ENCODE measurements around the gene TIGD6. TPM values are rescaled to one million over a fixed set of nuclear protein-coding genes. Genes with fewer than 3 reads are reported as not detected.
A peak's percentile ranks its signal among the peaks of the same experiment; 100 is the strongest.

TIGD6 gene
- total RNA-seq, 2 donors from 2014 or later, result 4.7 to 11.7 TPM

DNA sequence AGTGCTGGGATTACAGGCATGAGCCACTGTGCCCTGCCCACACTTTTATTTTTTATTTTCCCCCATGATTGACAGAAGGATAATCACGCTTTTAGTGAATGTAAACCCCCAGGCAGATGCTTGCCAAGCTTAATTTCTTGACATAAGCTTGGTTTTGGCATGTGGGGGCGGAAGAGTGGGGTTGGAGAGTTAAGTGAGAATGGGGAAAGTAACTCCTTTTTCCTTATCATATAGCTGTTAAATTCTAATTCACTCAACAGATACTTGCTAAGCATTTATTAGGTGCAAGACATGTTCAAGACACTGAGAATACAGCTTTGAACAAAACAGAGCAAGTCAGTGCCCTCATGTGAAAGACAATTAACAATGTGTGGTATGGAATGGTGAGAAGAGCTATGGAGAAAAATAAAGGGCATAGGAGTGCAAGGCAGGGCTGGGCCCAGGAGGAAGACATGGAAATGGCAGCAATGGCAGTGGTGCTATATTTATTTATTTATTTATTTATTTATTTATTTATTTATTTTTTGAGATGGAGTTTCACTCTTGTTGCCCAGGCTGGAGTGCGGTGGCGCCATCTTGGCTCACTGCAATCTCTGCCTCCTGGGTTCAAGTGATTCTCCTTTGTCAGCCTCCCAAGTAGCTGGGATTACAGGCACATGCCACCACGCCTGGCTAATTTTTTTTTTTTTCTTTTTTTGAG lies 37.7 kb downstream of the TIGD6 start:
- 89% methylated on average over 5 of the region's 5 CpGs for WGBS
- TF ChIP-seq, protein P1, sequence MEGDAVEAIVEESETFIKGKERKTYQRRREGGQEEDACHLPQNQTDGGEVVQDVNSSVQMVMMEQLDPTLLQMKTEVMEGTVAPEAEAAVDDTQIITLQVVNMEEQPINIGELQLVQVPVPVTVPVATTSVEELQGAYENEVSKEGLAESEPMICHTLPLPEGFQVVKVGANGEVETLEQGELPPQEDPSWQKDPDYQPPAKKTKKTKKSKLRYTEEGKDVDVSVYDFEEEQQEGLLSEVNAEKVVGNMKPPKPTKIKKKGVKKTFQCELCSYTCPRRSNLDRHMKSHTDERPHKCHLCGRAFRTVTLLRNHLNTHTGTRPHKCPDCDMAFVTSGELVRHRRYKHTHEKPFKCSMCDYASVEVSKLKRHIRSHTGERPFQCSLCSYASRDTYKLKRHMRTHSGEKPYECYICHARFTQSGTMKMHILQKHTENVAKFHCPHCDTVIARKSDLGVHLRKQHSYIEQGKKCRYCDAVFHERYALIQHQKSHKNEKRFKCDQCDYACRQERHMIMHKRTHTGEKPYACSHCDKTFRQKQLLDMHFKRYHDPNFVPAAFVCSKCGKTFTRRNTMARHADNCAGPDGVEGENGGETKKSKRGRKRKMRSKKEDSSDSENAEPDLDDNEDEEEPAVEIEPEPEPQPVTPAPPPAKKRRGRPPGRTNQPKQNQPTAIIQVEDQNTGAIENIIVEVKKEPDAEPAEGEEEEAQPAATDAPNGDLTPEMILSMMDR (IDR thresholded peaks at IDR 0.05), result no peak
- TF ChIP-seq POLR2AphosphoS5 (IDR thresholded peaks at IDR 0.05) (no peak), POLR2A (IDR thresholded peaks at IDR 0.05) (no peak)

DNA sequence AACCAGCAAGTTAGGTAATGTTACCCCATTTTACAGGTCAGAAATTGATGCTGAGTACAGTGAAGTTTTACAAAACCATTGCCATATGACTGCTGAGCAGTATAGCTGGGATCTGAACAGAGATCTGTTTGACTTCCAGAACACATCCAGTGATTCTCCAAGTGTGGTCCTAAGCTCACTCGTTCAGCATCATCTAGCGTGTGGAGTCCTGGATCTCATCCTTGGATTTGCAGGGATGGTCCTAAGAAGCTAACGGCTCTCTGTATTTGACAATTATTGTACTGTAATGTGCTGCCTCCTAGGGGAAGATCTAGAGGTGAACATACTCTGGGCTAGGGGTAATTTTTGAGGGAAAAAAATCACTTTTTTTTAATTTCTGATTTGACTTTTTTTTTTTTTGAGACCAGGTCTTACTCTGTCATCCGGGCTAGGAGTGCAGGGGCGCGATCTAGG lies 38.5 kb downstream of the TIGD6 start:
- no peaks in the 10 kb centered on the region for H3K27me3 ChIP-seq (replicated peaks; ENCODE audit: insufficient read depth)
- no peak for DNase-seq (ENCODE audit: low spot score)
- 50% methylated on average over 6 of the region's 6 CpGs for WGBS
- no peak overlapping the region for H3K27ac ChIP-seq
- no peaks in the 10 kb centered on the region for H3K4me1 ChIP-seq (replicated peaks)
- no peaks in the 10 kb centered on the region for H3K36me3 ChIP-seq
- intact Hi-C loops (cut with DNase I), result loop anchor here (2.0 to 5.0 kb wide), 4 partner anchors 110 to 325 kb away; no protein-coding TSS in a partner anchor
- H3K9me3 ChIP-seq, result no peaks in the 10 kb centered on the region
- no peak overlapping the region for H3K4me3 ChIP-seq
- TF ChIP-seq POLR2A (IDR thresholded peaks at IDR 0.05) (no peak), POLR2AphosphoS5 (IDR thresholded peaks at IDR 0.05) (peak; percentile 32)
- TF ChIP-seq, protein P1 (IDR thresholded peaks at IDR 0.05), result peak in 3 of 4 experiments; percentile 54 to 72 (median 66)

More for the DNA sequence above, 37.7 kb downstream of the TIGD6 start:
- Histone ChIP-seq H3K27ac (no peak overlapping the region), H3K4me1 (replicated peaks) (no peaks in the 10 kb centered on the region), H3K4me3 (no peak overlapping the region), H3K36me3 (no peaks in the 10 kb centered on the region), H3K9me3 (no peaks in the 10 kb centered on the region), H3K27me3 (replicated peaks; ENCODE audit: insufficient read depth) (no peaks in the 10 kb centered on the region)
- intact Hi-C loops (cut with DNase I), result loop anchor here (5.0 kb wide), 3 partner anchors 110 to 325 kb away; no protein-coding TSS in a partner anchor
- DNase-seq (ENCODE audit: low spot score), result no peak

DNA sequence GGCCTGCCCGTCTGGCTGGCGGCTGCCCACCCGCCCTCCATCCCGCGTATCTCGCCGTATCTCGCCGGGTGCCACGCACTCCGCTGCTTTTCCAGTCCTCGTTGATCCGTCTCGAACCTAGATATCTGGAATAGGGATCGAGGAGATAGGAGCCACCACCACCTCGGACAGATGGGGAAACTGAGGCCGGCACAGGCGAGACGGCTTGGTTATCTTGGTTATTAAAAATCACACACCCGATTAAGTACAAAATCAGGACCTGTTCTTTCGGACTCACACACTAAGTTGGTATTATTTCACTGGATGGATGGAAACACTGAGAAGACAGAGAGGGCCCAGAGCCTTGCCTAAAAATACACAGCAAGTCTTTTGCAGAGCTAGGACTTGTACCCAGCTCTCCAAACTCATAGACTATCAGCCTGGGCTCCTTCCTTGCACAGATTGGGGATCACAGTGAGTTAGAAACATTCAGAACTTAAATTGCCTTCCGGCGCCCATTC lies 39.2 kb downstream of the TIGD6 start:
- no peak for DNase-seq (ENCODE audit: low spot score)
- Histone ChIP-seq H3K27ac (peak overlapping the region; percentile 87 to 92), H3K36me3 (no peaks in the 10 kb centered on the region), H3K27me3 (replicated peaks; ENCODE audit: insufficient read depth) (no peaks in the 10 kb centered on the region), H3K4me1 (replicated peaks) (no peaks in the 10 kb centered on the region), H3K9me3 (no peaks in the 10 kb centered on the region), H3K4me3 (peak overlapping the region; percentile 77)
- WGBS, result 13% methylated on average over 20 of the region's 23 CpGs
- TF ChIP-seq, protein P1 (IDR thresholded peaks at IDR 0.05), result no peak
- no peak for TF ChIP-seq POLR2AphosphoS5 (IDR thresholded peaks at IDR 0.05)
- no peak for TF ChIP-seq POLR2A (IDR thresholded peaks at IDR 0.05)
- intact Hi-C loops (cut with DNase I), result loop anchor here (2.0 to 5.0 kb wide), 4 partner anchors 109 to 324 kb away; no protein-coding TSS in a partner anchor

DNA sequence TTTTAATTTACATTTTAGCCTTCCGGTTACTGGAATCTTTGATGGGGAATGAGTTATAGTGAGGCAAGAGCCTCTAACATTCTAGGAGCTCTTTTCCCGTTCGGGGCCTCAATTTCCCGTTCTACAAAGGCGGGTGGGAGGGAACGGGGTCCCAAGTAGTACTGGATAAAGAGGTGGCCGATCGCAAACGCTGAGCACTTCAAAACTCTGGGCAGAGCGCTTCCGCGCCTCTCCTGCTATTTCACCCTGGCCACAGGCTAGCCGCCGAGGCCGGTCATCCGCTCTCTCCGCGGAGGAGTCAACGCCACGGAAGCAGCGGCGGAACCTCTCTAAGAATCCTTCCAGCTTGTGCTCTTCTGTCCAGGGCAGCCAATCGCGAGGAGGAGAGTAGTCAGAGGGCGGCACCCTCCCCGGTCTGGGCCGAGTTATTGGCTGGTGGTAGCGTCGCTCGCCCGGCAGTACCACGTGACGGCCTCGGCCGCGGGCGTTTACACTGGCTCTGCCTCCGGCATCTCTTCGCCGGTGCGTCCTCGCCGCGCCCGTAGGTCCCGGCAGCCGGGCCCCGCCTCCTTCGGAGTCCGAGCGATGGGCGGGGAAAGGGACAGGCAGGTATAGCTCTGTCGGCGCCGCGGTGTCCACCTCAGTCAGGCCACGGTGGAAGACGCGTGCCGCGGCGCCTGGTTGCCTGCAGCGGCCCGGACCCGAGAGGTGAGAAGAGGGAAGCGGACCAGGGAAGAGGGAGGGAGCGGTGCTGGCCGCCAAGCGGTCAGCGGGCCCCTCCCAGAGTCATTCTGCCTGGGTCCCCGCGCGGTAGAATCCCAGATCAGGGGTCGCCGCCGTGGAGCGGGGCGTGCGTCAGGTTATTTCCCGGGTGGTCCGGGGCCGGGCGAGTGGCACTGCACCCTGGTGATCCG lies 39.9 kb downstream of the TIGD6 start, which contains the start of gene SLC26A2:
Gene SLC26A2 (plus strand): TSS at position 487 of the 914 bp plus-strand sequence. CDS start 16,895 bp downstream, outside the sequence.
- no peaks in the 10 kb centered on the region for H3K9me3 ChIP-seq
- no peaks in the 10 kb centered on the region for H3K4me1 ChIP-seq (replicated peaks)
- peak; percentile 99 for DNase-seq (ENCODE audit: low spot score)
- peak within 1 kb of the TSS; percentile 87 to 92 for H3K27ac ChIP-seq
- no peaks in the 10 kb centered on the region for H3K36me3 ChIP-seq
- H3K27me3 ChIP-seq (replicated peaks; ENCODE audit: insufficient read depth), result no peaks in the 10 kb centered on the region
- TF ChIP-seq, protein P1 (IDR thresholded peaks at IDR 0.05), result peak in 2 of 4 experiments; percentile 2 to 23
- TF ChIP-seq POLR2AphosphoS5 (IDR thresholded peaks at IDR 0.05), result peak; percentile 98
- TF ChIP-seq POLR2A (IDR thresholded peaks at IDR 0.05), result peak; percentile 92
- WGBS, result 1% methylated on average over 58 of the region's 84 CpGs
- intact Hi-C loops (cut with DNase I), result loop anchor here (2.0 to 5.0 kb wide), 4 partner anchors 108 to 323 kb away; no protein-coding TSS in a partner anchor
- H3K4me3 ChIP-seq, result peak within 1 kb of the TSS; percentile 77

Measured in prostate gland (tissue), 2 donors.